Measurements from ENCODE around the gene RDM1.

The RDM1 gene

GRCh38 chr17:35875800-35876139 lies 54.8 kb downstream of the RDM1 start:
- in situ Hi-C loops (cut with MboI; ENCODE audit: low sequenced_read_pairs) = no loop called here

DNA sequence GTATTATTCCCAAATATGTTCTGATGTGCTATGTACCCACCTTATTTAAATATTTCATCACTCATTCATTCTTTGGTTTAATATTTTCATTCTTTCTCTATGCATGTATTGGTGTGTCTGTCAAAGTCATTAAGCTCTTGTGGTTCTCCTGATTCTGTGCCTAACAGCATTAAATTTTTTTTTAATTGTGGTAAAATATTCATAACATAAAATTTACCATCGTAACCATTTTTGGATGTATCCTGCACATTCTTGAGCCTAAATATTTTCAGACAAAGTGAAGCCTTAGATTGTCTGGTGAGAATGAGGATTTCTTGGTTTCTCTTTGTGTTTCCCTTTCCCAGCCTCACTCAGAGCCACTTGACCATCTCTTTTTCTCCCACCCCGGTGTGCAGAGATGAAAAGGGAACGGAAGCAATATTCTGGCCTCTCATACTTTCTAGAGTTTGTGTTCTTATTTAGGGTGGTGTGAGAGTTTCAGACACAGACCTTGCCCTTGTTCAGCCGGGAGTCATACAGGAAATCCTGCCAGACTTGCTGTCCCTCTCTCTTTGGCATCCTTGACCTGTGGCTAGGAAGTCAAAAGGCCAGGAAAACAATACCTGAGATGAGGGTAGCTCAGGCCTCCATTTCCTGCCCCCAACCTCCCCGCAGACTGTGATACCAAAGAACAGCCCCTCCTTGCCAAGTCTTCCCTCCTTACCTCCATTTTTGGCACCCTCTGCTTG lies 55.3 kb downstream of the RDM1 start:
- in situ Hi-C loops (cut with MboI; ENCODE audit: low sequenced_read_pairs) = no loop called here

- in situ Hi-C loops (cut with MboI; ENCODE audit: low sequenced_read_pairs) = no loop called here
Observed at GRCh38 chr17:35872196-35872980, 58.2 kb downstream of the RDM1 start.

DNA sequence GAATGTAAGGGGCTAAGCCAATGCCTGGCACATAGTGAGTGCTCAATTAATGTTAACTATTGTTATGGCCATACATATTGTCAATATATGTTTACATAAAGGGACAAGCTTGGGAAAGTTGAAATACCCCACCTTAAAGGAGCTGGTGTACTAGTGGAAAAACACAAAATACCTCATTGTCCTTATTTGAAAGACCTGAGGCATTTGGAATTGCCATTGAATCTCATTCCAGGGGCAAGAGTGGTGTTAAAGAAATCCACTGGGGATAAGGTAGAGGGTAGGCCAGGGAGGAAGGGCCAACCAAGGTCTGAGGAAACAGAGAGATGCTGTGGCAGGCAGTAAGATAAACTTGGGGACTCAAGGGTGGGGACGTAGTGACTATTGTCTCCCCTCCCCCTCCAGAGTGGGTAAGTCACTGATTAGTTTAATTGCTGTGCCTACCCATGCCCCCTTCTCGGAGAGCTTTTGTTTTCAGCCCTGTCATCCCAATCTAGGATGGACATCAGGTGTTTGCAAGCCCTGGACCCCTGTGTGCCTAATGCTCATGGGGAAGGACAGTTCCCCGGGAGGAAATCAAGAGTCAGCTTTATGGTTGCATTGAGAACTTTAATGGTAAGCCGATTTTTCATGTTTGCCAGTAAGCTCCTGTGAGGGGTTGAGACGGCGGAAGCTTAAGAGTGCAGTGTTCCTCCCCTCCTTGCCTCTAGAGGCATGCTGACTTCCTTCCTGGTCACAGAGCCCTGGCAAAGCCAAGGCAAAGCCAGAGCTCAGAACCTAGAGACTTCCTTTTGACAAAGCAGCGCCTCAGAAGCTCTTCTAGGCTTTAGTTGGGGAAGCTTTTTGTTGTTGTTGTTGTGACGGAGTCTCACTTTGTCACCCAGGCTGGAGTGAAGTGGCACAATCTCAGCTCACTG lies 59.4 kb downstream of the RDM1 start:
- in situ Hi-C loops (cut with MboI; ENCODE audit: low sequenced_read_pairs) = no loop called here

DNA sequence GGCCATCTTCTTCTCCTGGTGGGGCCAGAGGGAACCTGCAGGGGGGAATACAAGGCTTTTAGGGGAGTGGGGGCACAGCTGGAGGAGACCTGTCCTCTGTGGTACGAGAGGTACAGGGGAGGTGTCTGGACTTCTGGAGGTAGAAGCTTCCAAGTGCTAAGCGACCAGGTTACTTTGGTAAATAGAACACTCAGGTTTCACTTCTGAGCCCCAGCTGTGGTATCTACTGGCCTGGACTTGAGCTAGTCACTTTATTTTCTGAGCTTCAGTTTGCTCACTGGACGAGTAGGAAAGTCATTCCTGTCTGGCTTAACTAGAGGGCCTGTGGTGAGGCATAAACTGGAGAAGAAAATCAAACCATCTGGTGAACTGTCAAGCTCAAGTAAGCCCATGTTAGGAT lies 61.8 kb downstream of the RDM1 start, which contains the start of gene HEATR9:
Gene HEATR9, minus strand, starts transcription at position 155 of the 400 bp plus-strand sequence. Its CDS starts 149 bp downstream, at position 6.
- in situ Hi-C loops (cut with MboI; ENCODE audit: low sequenced_read_pairs) = no loop called here

Measured in HL-60/S4 treated with retinoic acid at 250 ng/mL for 4 days and 3 days (cell line).